Measurements from ENCODE around the gene ZPR1. TPM values are rescaled to one million over a fixed set of nuclear protein-coding genes. Genes with fewer than 3 reads are reported as not detected.

ZPR1 gene
- polyA plus RNA-seq, 1 donor from 2014 or later: 34.5 TPM

DNA sequence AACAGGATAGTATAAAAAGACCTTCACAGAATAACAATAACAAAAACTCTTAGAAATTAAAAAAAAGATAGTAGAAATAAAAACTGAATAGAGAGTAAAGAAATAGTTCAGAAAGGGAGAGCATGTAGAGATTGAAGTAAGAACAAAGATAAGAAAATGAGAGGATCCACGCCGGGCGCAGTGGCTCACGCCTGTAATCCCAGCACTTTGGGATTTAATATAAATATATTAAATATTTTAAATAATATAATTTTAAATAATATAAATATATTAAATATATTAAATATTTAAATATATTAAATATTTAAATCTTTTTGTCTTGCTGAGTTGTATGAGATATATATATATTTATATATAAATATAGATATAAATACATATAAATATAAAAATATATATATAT lies 24.3 kb upstream of the ZPR1 start:
- H4K20me1 ChIP-seq (ENCODE audit: insufficient read depth): no peaks in the 10 kb centered on the region
- no peak overlapping the region for H3K27ac ChIP-seq (ENCODE audit: low read length)
- no peak overlapping the region for H3K9ac ChIP-seq (ENCODE audit: low read length)
- no peaks in the 10 kb centered on the region for H3F3A ChIP-seq (ENCODE audit: insufficient read depth, low read length, poor library complexity, severe bottlenecking)
- H3K79me2 ChIP-seq (replicated peaks; ENCODE audit: insufficient read depth, low read length): no peaks in the 10 kb centered on the region
- TF ChIP-seq TAF1 (IDR thresholded peaks at IDR 0.05; ENCODE audit: low read depth): no peak
- no peak overlapping the region for H2AFZ ChIP-seq (ENCODE audit: low read depth, low read length)
- H3K9me2 ChIP-seq (ENCODE audit: insufficient read depth, low read length): no peaks in the 10 kb centered on the region
- H3K9me3 ChIP-seq (ENCODE audit: low read length): no peaks in the 10 kb centered on the region
- no peaks in the 10 kb centered on the region for H3K27me3 ChIP-seq (ENCODE audit: insufficient read depth, low read depth, low read length)
- H3K4me2 ChIP-seq (ENCODE audit: low read length): no peak overlapping the region
- no peak overlapping the region for H3K4me3 ChIP-seq (ENCODE audit: low read length)
- no peaks in the 10 kb centered on the region for H3K36me3 ChIP-seq (ENCODE audit: insufficient read depth, low read length)

DNA sequence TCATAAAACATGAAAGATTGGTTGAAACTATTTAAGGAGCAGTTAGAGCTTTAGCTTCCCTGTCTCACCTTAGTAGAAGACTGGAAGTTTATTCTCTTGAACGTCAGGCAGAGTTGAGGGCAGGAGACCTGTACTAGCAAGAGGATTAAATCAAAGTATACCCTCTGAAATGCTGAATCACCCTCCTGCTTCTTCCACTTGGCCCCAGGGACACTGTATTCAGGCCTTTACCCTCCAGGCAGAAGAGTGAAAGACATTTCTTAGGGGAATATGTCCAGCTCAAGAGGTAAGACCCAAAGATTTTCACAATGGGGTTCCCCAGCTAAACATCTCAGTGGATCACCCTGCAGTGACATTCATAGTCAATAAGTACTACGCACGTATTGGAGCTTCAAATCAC lies 23.4 kb upstream of the ZPR1 start:
- no peak overlapping the region for H2AFZ ChIP-seq (ENCODE audit: low read depth, low read length)
- TF ChIP-seq SMC3 (conservative IDR thresholded peaks at IDR 0.05; ENCODE audit: poor library complexity): no peak
- TF ChIP-seq, protein P1, sequence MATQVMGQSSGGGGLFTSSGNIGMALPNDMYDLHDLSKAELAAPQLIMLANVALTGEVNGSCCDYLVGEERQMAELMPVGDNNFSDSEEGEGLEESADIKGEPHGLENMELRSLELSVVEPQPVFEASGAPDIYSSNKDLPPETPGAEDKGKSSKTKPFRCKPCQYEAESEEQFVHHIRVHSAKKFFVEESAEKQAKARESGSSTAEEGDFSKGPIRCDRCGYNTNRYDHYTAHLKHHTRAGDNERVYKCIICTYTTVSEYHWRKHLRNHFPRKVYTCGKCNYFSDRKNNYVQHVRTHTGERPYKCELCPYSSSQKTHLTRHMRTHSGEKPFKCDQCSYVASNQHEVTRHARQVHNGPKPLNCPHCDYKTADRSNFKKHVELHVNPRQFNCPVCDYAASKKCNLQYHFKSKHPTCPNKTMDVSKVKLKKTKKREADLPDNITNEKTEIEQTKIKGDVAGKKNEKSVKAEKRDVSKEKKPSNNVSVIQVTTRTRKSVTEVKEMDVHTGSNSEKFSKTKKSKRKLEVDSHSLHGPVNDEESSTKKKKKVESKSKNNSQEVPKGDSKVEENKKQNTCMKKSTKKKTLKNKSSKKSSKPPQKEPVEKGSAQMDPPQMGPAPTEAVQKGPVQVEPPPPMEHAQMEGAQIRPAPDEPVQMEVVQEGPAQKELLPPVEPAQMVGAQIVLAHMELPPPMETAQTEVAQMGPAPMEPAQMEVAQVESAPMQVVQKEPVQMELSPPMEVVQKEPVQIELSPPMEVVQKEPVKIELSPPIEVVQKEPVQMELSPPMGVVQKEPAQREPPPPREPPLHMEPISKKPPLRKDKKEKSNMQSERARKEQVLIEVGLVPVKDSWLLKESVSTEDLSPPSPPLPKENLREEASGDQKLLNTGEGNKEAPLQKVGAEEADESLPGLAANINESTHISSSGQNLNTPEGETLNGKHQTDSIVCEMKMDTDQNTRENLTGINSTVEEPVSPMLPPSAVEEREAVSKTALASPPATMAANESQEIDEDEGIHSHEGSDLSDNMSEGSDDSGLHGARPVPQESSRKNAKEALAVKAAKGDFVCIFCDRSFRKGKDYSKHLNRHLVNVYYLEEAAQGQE (IDR thresholded peaks at IDR 0.05; ENCODE audit: borderline replicate concordance): no peak
- no peaks in the 10 kb centered on the region for H3K9me2 ChIP-seq (ENCODE audit: insufficient read depth, low read length)
- H4K20me1 ChIP-seq (ENCODE audit: insufficient read depth): no peaks in the 10 kb centered on the region
- no peaks in the 10 kb centered on the region for H3K79me2 ChIP-seq (replicated peaks; ENCODE audit: insufficient read depth, low read length)
- H3K4me3 ChIP-seq (ENCODE audit: low read length): no peak overlapping the region
- no peak overlapping the region for H3K27ac ChIP-seq (ENCODE audit: low read length)
- no peaks in the 10 kb centered on the region for H3K9me3 ChIP-seq (ENCODE audit: low read length)
- H3K4me2 ChIP-seq (ENCODE audit: low read length): no peak overlapping the region
- H3K36me3 ChIP-seq (ENCODE audit: insufficient read depth, low read length): no peaks in the 10 kb centered on the region
- H3K27me3 ChIP-seq (ENCODE audit: insufficient read depth, low read depth, low read length): no peaks in the 10 kb centered on the region
- H3K9ac ChIP-seq (ENCODE audit: low read length): no peak overlapping the region
- no peaks in the 10 kb centered on the region for H3F3A ChIP-seq (ENCODE audit: insufficient read depth, low read length, poor library complexity, severe bottlenecking)

DNA sequence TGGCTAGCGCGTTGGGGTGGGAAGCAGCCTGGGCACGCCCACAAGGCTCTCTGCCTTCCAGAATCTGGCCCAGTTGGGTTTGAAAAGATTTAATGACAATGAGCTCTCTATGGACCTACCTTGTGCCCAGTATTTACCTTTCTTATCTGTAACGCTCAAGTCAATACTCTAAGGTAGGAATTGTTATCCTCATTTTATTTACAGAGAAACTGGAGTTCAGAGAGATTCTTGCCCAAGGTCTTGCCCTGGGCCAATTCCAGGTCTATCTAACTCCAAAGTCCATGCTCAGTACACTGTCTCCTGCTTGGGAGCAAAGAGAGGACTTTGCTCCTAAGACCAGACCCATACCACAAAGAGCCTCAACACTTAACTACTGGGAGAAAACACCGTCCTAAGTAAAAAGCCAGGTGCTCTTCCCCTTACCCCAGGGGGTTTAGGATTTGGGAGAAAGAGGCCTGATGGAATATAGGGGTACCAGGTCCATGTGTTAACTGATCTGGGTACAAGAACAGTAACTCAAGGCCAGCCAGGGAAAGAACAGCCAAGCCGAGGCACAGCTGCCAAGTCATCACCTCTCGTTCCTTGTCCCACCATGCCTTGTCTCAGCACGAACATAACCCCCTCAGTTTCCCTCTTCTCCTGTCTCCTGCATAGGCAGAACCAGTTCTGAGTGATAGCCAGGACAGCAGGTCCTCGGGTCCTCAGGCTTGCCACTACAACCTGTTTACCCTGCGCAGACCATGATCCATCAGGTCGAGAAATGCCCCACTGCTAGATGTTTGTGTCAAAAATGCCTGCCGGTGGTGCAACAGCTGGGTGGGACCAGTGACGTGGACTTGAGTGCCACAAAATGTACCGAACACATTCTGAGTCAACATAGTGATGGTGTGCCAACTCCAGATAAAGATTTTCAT lies 20.7 kb upstream of the ZPR1 start:
- Histone ChIP-seq H3K27me3 (ENCODE audit: insufficient read depth, low read depth, low read length) (no peaks in the 10 kb centered on the region), H3K4me3 (ENCODE audit: low read length) (no peak overlapping the region), H3F3A (ENCODE audit: insufficient read depth, low read length, poor library complexity, severe bottlenecking) (no peaks in the 10 kb centered on the region), H3K9me3 (ENCODE audit: low read length) (no peaks in the 10 kb centered on the region), H4K20me1 (ENCODE audit: insufficient read depth) (no peaks in the 10 kb centered on the region), H3K9ac (ENCODE audit: low read length) (no peak overlapping the region), H3K79me2 (replicated peaks; ENCODE audit: insufficient read depth, low read length) (no peaks in the 10 kb centered on the region), H3K36me3 (ENCODE audit: insufficient read depth, low read length) (no peaks in the 10 kb centered on the region), H3K27ac (ENCODE audit: low read length) (no peak overlapping the region), H2AFZ (ENCODE audit: low read depth, low read length) (no peak overlapping the region), H3K9me2 (ENCODE audit: insufficient read depth, low read length) (no peaks in the 10 kb centered on the region), H3K4me2 (ENCODE audit: low read length) (no peak overlapping the region)
- TF ChIP-seq, protein P1 (IDR thresholded peaks at IDR 0.05; ENCODE audit: borderline replicate concordance): no peak
- TF ChIP-seq TAF1 (IDR thresholded peaks at IDR 0.05; ENCODE audit: low read depth): no peak
- no peak for TF ChIP-seq MXI1 (conservative IDR thresholded peaks at IDR 0.05; ENCODE audit: poor library complexity, severe bottlenecking)
- TF ChIP-seq SMC3 (conservative IDR thresholded peaks at IDR 0.05; ENCODE audit: poor library complexity): no peak
- no peak for TF ChIP-seq EP300 (conservative IDR thresholded peaks at IDR 0.05; ENCODE audit: poor library complexity, severe bottlenecking)
- TF ChIP-seq POLR2AphosphoS5 (IDR thresholded peaks at IDR 0.05): no peak
- TF ChIP-seq RAD21 (conservative IDR thresholded peaks at IDR 0.05): no peak
- TF ChIP-seq, protein P2, sequence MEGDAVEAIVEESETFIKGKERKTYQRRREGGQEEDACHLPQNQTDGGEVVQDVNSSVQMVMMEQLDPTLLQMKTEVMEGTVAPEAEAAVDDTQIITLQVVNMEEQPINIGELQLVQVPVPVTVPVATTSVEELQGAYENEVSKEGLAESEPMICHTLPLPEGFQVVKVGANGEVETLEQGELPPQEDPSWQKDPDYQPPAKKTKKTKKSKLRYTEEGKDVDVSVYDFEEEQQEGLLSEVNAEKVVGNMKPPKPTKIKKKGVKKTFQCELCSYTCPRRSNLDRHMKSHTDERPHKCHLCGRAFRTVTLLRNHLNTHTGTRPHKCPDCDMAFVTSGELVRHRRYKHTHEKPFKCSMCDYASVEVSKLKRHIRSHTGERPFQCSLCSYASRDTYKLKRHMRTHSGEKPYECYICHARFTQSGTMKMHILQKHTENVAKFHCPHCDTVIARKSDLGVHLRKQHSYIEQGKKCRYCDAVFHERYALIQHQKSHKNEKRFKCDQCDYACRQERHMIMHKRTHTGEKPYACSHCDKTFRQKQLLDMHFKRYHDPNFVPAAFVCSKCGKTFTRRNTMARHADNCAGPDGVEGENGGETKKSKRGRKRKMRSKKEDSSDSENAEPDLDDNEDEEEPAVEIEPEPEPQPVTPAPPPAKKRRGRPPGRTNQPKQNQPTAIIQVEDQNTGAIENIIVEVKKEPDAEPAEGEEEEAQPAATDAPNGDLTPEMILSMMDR (IDR thresholded peaks at IDR 0.05; ENCODE audit: poor library complexity, severe bottlenecking): no peak
- TF ChIP-seq EZH2 (IDR thresholded peaks at IDR 0.05; ENCODE audit: borderline replicate concordance, insufficient read depth, low read length, poor library complexity, severe bottlenecking): no peak
